Measurements from ENCODE around the gene NF2.

Gene NF2

GRCh38 chr22:29703569-29704195, 100.2 kb downstream of the NF2 start:
- no peak for DNase-seq

- DNase-seq, result no peak
These were observed 101.3 kb downstream of the NF2 start for GRCh38 chr22:29704528-29705285.

- DNase-seq, result no peak
These were observed 102.2 kb downstream of the NF2 start for GRCh38 chr22:29705651-29706050.

DNA sequence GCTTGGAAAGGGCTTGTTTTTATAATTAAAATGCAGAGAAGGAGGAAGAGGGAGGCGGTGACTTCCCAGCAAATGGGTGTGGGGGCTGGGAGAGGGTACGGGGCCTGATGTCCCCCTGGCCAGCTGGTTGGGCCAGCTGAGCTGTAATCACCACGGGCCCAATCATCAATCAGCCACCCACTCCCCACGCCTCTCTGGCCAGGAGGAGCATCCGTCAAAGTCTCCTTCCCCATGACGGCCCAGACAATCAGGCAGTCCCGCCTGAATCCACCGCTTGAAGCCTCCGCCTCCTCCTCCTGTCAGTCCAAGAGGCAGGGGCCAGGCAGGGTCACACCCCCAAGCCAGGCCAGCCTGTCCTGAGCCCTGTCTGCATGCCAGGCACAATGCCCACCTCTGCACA, 103.1 kb downstream of the NF2 start:
- DNase-seq, result no peak

DNA sequence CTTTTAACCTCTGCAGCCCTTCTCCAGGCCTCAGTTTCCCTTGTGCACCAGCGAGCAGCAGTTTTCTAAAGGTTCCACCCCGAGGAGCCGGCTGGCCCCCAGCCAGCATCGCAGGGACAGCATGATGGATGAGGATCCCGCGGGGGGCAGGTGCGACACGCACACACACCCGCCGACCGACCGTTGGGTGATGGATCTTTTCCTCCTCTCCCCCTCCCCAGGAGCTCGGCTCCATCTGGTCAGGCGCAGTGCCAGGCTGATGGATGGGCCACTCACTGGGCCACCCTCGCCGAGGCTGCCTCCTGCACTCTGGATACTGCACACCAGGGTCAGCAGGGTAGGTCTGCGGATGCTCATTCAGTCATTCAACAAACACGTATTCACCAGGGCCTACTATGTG, 103.6 kb downstream of the NF2 start:
- no peak for DNase-seq

DNA sequence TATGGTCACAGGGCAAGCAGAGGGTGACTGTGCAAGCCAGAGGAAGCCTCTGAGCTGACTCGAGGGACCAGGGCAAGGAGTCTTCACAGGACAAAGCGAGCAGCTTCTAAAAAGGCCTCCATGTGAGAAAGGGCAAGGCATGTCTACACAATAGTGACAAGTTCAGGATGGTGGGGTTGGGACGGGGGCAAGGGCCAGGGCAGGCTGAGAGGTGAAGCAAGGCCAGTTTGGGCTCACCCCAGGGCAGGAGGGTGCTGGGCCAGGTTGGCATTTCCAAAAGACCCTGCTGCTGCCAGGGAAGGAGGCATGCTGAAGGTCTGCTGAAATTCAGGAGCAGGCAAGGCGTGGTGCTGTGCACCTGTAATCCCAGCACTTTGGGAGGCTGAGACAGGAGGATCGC, 104.0 kb downstream of the NF2 start:
- no peak for DNase-seq

GRCh38 chr22:29710193-29710592, 106.8 kb downstream of the NF2 start:
- no peak for DNase-seq

DNA sequence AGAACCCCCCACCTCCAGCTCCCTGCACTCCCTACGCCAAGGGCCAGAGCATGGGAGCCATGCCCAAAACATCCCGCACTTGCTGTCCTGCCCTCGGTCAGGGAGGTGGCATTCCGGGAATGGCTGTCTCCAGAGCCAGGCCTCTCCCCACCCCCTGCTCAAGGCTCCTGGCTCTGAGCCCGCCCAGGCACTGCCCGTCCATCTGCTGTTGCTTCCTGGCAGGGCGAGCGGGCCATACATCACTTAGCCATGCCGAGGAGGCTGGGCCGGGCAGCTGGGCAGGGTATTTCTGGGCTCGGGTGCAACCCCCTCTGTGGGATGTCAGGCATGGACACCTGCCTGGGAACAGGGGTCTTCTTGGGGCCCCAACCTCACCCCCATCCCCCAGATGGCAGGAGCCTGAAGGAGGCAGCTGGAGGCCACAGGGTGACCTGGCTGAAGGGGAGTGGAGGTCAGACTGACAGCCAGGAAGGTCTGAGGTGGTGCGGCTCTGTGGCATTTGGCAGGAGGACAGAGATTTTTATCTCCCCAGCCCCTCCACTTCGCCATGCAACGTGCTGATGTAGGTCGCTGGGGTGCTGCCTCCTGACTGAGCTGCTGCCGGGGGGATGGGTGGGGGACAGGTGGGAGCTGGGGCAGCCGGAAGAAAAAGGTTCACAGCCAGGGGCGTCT, 107.6 kb downstream of the NF2 start:
- DNase-seq, result no peak

GRCh38 chr22:29712119-29712518, 108.7 kb downstream of the NF2 start:
- no peak for DNase-seq

DNA sequence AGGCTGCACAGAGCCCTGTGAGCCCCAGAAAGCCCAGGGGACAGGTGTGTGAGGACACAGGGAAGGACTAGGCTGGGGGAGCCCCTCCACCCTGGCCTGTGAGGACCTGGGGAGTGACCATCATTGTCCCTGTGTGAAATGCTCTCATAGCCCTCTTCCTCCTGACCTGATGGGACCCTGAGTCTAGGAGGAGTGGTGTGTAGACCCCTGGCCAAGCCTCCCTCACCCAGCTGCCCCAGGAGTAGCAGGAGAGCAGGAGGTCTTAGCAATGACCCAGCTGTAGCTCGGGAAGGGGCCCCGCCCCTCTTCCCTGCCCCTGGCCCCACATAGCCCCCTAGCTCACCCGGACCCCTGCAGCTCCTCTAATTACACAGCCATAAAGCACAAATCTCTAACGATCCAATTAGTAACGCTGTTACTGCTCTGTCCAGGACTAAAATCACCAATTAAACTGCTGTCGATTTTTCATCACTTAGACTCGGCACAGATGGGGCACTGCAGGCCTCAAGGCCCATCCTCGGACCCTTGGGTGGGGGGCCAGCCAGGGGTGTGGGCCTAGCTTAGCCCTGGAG, 109.8 kb downstream of the NF2 start:
- no peak for DNase-seq

DNA sequence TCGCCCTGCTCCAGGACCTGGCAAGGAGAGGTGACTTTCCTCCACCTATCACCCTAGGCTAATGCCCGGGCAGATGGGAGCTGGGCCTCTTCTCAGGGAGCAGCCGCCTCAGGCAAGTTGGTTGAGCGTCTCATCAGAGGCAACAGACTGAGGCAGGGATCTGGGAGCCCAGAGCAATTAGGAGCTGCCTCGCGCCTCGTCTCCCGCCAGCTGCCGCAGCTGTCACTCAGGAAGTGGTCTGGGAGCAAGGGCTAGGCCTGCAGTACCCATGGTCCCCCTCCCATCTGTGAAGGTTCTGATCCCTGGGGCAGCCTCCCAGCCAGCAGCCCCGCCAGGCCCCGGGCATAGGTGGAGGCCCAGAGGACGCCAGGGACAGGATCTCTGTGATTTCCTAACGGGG, 111.8 kb downstream of the NF2 start:
- no peak for DNase-seq

GRCh38 chr22:29715705-29716104, 112.3 kb downstream of the NF2 start:
- DNase-seq, result no peak

GRCh38 chr22:29716814-29717545, 113.5 kb downstream of the NF2 start:
- peak; percentile 10 for DNase-seq

- no peak for DNase-seq
These were observed 114.4 kb downstream of the NF2 start for GRCh38 chr22:29717789-29718188.

- DNase-seq, result no peak
These were observed 115.8 kb downstream of the NF2 start for GRCh38 chr22:29718949-29719898.

DNA sequence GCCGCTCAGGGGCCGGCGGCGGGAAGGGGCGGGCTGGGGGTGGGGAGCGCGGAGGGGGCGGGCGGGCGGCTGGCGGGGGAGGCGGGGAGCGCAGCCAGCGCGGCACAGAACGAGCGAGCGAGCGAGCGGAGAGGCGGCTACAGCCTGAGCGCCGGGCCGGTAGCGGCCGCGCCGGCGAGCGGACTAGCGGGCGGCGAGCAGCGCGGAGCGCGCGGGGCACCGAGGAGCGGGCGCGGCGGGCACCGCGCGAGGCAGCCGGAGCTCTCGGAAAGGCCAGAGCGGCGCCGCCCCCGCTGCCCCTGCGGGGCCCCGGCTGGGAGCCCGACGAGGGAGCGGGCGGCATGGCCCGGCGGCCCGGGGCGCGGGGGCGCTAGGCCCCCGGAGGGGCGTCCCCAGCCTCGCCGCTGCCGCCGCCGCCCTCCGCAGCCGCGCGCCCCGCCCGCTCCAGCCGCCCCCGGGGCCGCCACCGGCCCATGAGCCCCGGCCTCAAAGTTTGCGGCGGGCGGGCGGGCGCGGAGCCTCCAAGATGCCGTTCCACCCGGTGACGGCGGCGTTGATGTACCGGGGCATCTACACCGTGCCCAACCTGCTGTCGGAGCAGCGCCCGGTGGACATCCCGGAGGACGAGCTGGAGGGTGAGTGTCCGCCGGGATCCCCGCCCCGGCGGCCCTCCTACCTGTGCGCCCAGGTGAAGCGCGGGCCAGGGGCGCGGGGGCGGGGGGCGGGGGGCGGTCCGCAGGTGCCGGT, 116.6 kb downstream of the NF2 start, which contains the start of gene CABP7:
CABP7 (plus strand) TSS at position 105 of the 747 bp plus-strand sequence; CDS start at position 527, 422 bp downstream.
- no peak for DNase-seq

DNA sequence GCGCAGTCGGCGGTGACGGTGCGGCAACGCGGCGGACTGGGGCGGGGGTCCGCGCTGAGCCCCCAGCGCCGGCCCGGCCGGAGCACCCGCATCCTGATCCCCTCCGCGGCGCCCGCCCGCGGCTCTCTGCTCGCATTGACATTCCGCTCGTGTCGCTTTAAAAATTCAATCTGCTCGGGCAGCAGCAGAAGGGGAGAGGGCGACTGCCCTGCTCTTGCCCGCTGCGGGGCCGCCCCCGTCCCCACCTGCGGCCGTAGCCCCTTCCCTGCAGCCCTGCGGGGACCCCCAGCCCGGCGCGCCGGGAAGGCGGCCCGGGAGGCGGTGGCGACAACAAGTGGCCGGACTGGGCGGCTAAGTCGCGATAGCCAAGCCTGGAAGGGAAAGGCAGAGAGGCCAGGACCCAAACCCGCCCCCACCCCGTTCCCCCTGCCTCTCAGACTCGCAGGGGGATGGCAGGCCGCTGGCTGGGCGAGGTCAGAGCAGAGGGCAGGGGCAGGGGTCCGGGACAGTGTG, 117.4 kb downstream of the NF2 start:
- no peak for DNase-seq

DNA sequence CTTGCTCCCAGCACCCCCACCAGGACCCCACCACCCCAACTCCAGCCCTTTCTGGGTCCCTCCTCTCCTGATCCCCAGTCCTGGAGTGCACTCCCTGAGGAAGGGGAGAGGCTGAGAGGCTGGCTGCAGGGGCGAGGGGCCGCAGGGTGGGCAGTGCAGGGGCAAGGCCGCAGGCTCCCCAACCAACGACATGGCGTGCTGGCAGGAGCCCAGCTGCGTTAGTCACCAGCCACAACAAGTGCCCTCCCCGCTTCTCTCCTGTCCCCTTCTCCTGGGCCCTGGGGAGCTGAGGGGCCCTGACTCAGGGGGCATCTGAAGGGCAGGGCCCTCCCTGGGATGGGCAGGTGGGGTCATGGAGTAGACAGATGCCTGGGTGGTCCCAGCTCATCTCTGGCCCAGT, 118.7 kb downstream of the NF2 start:
- DNase-seq, result no peak

- no peak for DNase-seq
These were observed 119.2 kb downstream of the NF2 start for GRCh38 chr22:29722587-29722986.

DNA sequence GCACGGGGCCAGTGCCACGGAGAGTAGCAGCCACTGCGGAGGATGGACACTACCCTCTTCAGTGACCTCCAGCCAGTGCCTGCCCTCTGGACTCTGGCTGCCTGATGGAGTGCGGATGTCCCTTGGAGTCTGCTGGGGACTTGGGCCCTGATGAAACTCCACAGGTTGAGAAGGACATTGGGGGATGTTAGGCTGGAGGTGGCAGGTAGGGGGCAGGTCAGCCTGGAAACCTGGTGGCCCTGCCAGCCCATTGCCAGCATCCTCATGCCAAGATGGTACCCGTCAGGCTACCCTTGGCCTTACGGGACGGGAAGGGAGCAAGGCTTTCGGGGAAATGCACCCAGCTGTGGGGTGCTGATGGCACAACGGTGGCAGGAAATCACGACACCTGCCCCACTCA, 120.3 kb downstream of the NF2 start:
- DNase-seq, result no peak

DNA sequence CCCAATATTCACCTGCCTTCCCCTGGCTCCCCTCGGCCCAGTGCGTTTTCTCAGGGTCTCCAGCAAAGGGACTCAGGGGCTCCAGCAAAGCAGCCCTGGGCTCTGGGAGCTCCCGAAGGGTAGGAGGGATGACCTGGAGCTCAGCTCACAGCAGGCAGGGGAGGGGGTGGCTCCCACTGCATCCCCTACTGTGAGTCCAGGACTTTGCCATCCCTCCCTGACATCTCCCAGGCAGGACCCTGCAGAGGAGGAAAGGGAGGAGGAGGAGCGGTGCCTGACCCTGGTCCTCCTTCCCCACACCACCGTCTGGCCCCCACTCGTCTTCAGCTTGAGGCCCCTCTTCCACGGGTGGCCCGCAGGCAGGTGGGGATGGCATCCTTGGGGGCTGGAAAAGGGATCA, 121.4 kb downstream of the NF2 start:
- no peak for DNase-seq
